Measurements from ENCODE around the gene CABP4. TPM values are rescaled to one million over a fixed set of nuclear protein-coding genes. Genes with fewer than 3 reads are reported as not detected.

Gene CABP4
- total and polyA plus RNA-seq, 10 of the 15 experiments (the other 5 are each of a cell fraction or from before 2014, with no cell fraction given), result 0.04 to 0.41 (median 0.14) TPM; not detected in 2

- TF ChIP-seq TAF1 (IDR thresholded peaks at IDR 0.05; ENCODE audit: borderline replicate concordance, low read depth, low read length), result no peak
- no peak for TF ChIP-seq MEF2B (IDR thresholded peaks at IDR 0.05; ENCODE audit: partially characterized antibody, poor library complexity, severe bottlenecking)
- TF ChIP-seq ZBTB11 (CRISPR knock-in tag; IDR thresholded peaks at IDR 0.05), result no peak
- no peak for TF ChIP-seq NBN (IDR thresholded peaks at IDR 0.05)
- peak; percentile 59; the same call in 1 of the 2 replicates for TF ChIP-seq BACH1 (IDR thresholded peaks at IDR 0.05; ENCODE audit: borderline replicate concordance)
- no peak for TF ChIP-seq YBX1 (IDR thresholded peaks at IDR 0.05)
- TF ChIP-seq CBX5 (IDR thresholded peaks at IDR 0.05; ENCODE audit: low read depth), result no peak
- TF ChIP-seq SIX5 (IDR thresholded peaks at IDR 0.05; ENCODE audit: low read depth, low read length, severe bottlenecking), result no peak
- TF ChIP-seq BRCA1 (IDR thresholded peaks at IDR 0.05; ENCODE audit: low read depth, low read length), result no peak
- no peak for TF ChIP-seq RBBP5 (conservative IDR thresholded peaks at IDR 0.05)
- no peak for TF ChIP-seq TBL1XR1 (IDR thresholded peaks at IDR 0.05; ENCODE audit: low read depth, low read length)
- TF ChIP-seq EGR1 (IDR thresholded peaks at IDR 0.05; ENCODE audit: borderline replicate concordance in 1 of 2, low read depth in 2 of 2, low read length in 2 of 2), result peak in 1 of 2 experiments; percentile 49; a peak in 1 of 3 replicates
- TF ChIP-seq FOXM1 (IDR thresholded peaks at IDR 0.05; ENCODE audit: low read depth, low read length), result no peak
- no peak for TF ChIP-seq STAT1 (conservative IDR thresholded peaks at IDR 0.05)
- TF ChIP-seq ZSCAN29 (IDR thresholded peaks at IDR 0.05), result no peak; the same call in 1 of the 2 replicates
- TF ChIP-seq FOXK2 (IDR thresholded peaks at IDR 0.05), result no peak
- no peak for TF ChIP-seq IRF4 (IDR thresholded peaks at IDR 0.05; ENCODE audit: low read depth, low read length)
- TF ChIP-seq BCLAF1 (IDR thresholded peaks at IDR 0.05), result no peak
- no peak for TF ChIP-seq MTA2 (IDR thresholded peaks at IDR 0.05; ENCODE audit: low read depth)
- TF ChIP-seq POU2F2 (IDR thresholded peaks at IDR 0.05; ENCODE audit: borderline replicate concordance, low read depth, low read length), result no peak
- no peak for TF ChIP-seq SIN3A (IDR thresholded peaks at IDR 0.05; ENCODE audit: low read depth, low read length)
- no peak for TF ChIP-seq IKZF2 (IDR thresholded peaks at IDR 0.05)
- no peak for TF ChIP-seq CEBPB (IDR thresholded peaks at IDR 0.05; ENCODE audit: borderline replicate concordance in 1 of 2, low read depth in 2 of 2, low read length in 2 of 2)
- no peak for TF ChIP-seq GABPA (IDR thresholded peaks at IDR 0.05; ENCODE audit: low read depth)
- TF ChIP-seq MYB (IDR thresholded peaks at IDR 0.05; ENCODE audit: borderline replicate concordance, low read depth, low read length), result no peak
- TF ChIP-seq IKZF1 (conservative IDR thresholded peaks at IDR 0.05), result peak; percentile 75
- TF ChIP-seq RAD21 (IDR thresholded peaks at IDR 0.05; ENCODE audit: insufficient read depth, low read depth, low read length), result no peak
Observed at GRCh38 chr11:67420646-67421429, 34.3 kb upstream of the CABP4 start (continued).

All from GM12878 (cell line).